Upper lobe of left lung (tissue), 6 donors: Measurements from ENCODE around the gene CA5A. TPM values are rescaled to one million over a fixed set of nuclear protein-coding genes. Genes with fewer than 3 reads are reported as not detected.
"Not testable (repeated sequence)": the region's sequence is repeated elsewhere in the genome, so short reads cannot be mapped to it uniquely, and the experiment has no call there.

Experiments
- ATAC-seq, 2 donors: fragments of 200-7000 bp; cut with Tn5 transposase; one replicate each; pipeline ENCODE4 v1.9.1; 2022; ENCODE audit warnings: mild to moderate bottlenecking in 2 of 2, moderate library complexity in 2 of 2; ENCODE audit not compliant: low FRiP score in 2 of 2
- DNase-seq, 2 donors: peaks; one replicate each; pipeline ENCODE4 v3.0.0-alpha.2; 2019 to 2020
- H3K27ac ChIP-seq, 4 donors: fragments of 200-600 bp; sonication (generic); one replicate each; pipeline ENCODE4 v1.5.1; 2016 to 2019
- H3K27me3 ChIP-seq, 4 donors: fragments of 200-600 bp; sonication (generic); one replicate each; pipeline ENCODE4 v1.5.1; 2017 to 2019
- H3K36me3 ChIP-seq, 4 donors: fragments of 200-600 bp; sonication (generic); one replicate each; pipeline ENCODE4 v1.5.1; 2016 to 2019
- H3K4me1 ChIP-seq, 4 donors: fragments of 200-600 bp; sonication (generic); one replicate each; pipeline ENCODE4 v1.5.1; 2018 to 2019
- H3K4me3 ChIP-seq, 4 donors: fragments of 200-600 bp; sonication (generic); one replicate each; pipeline ENCODE4 v1.5.1; 2017 to 2019; ENCODE audit warnings: mild to moderate bottlenecking in 2 of 4, moderate library complexity in 1 of 4
- H3K9me3 ChIP-seq, 4 donors: fragments of 200-600 bp; sonication (generic); one replicate each; pipeline ENCODE4 v1.5.1; 2018 to 2019
- EP300 ChIP-seq, 4 donors: sonication (generic); formaldehyde crosslinking; IDR thresholded peaks; one replicate each; pipeline ENCODE4 v1.5.1; 2017; ENCODE audit warnings: antibody characterized with exemption in 4 of 4, control low read depth in 2 of 4
- POLR2A ChIP-seq, 4 donors: fragments of 450-650 bp; IDR thresholded peaks; one replicate each; pipeline ENCODE4 v1.5.1; 2016 to 2017; ENCODE audit warnings: antibody characterized with exemption in 4 of 4, mild to moderate bottlenecking in 2 of 4
- POLR2AphosphoS5 ChIP-seq, 2 donors: sonication (generic); formaldehyde crosslinking; IDR thresholded peaks; one replicate each; pipeline ENCODE4 v1.5.1; 2017; ENCODE audit warnings: antibody characterized with exemption in 2 of 2
- WGBS, 2 donors: methylation state at CpG; one replicate each; pipeline ENCODE4 v1.1.5; 2017 to 2018; 5-methylcytosine and 5-hydroxymethylcytosine counted together
- total RNA-seq, 6 donors: library from RNA; depleted of rRNA in 4 of 6; stranded (reverse); fragments of >200 nt in 4 of 6; gene quantifications; one replicate each; pipeline versions ENCODE4 v1.1.0 to v1.2.1, GENCODE V29; 2016 to 2021
- TF ChIP-seq, protein P1 (sequence below), 6 experiments: fragments of 450-650 bp in 4 of 6; fragments of 200-600 bp in 2 of 6; sonication (generic) in 2 of 6; IDR thresholded peaks; one replicate each; pipeline ENCODE4 v1.5.1; 2016 to 2019; ENCODE audit warnings: antibody characterized with exemption in 6 of 6
- donor health status: DM: no; HTN: no; CAD: no; lungs with moderate emphysema.
- donor health status: DM: no; HTN: yes; CAD: no; lungs with severe emphysema.

The CA5A gene
- total RNA-seq, 6 donors from 2014 or later: under 0.01 to 0.20 (median 0.11) TPM; not detected in 3

DNA sequence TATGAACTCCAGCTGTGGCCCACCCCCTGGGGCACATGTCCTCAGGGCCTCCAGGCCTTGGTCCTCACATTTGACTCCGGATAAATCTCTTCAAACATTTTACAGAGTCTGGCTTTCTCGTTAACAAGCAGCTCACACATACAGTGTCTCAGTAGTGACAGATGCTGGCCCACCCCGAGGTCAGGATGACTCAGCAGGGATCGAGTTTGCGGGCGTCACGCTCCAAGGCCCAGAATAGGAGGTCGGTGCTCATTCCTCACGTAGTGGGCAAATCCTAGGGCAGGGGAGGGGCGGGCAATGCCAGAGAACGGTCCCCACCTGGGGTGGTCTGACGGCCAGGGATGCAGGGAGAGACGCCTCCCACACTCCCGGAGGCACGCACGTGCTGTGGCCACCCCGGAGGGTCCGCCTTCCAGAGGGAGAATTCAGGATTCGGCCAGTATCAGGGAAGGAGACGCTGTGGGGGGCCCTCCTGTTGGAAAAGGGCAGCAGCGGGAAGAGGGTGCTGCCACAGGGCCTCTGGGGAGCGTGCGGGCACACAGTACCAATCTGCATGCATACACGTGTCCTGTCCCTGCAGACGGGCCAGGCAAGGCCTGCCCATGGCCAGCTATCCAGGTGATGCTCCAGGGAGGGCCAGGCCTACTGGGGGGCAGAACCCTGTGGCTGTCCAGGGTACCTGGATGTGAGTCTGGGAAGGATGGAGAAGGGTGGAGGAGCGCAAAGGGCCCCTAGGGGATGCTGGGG lies 75.6 kb downstream of the CA5A start:
- peak in 1 of 2 donors; percentile 62 for DNase-seq
- peak overlapping the region in 1 of 4 donors; percentile 15 for H3K27ac ChIP-seq
- TF ChIP-seq POLR2AphosphoS5 (IDR thresholded peaks at IDR 0.05) (no peak), POLR2A (IDR thresholded peaks at IDR 0.05) (no peak), EP300 (IDR thresholded peaks at IDR 0.05) (no peak)
- TF ChIP-seq, protein P1, sequence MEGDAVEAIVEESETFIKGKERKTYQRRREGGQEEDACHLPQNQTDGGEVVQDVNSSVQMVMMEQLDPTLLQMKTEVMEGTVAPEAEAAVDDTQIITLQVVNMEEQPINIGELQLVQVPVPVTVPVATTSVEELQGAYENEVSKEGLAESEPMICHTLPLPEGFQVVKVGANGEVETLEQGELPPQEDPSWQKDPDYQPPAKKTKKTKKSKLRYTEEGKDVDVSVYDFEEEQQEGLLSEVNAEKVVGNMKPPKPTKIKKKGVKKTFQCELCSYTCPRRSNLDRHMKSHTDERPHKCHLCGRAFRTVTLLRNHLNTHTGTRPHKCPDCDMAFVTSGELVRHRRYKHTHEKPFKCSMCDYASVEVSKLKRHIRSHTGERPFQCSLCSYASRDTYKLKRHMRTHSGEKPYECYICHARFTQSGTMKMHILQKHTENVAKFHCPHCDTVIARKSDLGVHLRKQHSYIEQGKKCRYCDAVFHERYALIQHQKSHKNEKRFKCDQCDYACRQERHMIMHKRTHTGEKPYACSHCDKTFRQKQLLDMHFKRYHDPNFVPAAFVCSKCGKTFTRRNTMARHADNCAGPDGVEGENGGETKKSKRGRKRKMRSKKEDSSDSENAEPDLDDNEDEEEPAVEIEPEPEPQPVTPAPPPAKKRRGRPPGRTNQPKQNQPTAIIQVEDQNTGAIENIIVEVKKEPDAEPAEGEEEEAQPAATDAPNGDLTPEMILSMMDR (IDR thresholded peaks at IDR 0.05): no peak
- peaks cover 0 to 20% (median 5%) of the 10 kb centered on the region in 4 donors for H3K4me1 ChIP-seq
- H3K9me3 ChIP-seq: no peaks in the 10 kb centered on the region
- ATAC-seq: peak in 1 of 2 donors; percentile 42
- H3K4me3 ChIP-seq: no peak overlapping the region
- H3K27me3 ChIP-seq: no peaks in the 10 kb centered on the region
- no peaks in the 10 kb centered on the region for H3K36me3 ChIP-seq
- WGBS, 2 donors: 69 to 74% methylated on average over 14 to 26 of the region's 26 CpGs

DNA sequence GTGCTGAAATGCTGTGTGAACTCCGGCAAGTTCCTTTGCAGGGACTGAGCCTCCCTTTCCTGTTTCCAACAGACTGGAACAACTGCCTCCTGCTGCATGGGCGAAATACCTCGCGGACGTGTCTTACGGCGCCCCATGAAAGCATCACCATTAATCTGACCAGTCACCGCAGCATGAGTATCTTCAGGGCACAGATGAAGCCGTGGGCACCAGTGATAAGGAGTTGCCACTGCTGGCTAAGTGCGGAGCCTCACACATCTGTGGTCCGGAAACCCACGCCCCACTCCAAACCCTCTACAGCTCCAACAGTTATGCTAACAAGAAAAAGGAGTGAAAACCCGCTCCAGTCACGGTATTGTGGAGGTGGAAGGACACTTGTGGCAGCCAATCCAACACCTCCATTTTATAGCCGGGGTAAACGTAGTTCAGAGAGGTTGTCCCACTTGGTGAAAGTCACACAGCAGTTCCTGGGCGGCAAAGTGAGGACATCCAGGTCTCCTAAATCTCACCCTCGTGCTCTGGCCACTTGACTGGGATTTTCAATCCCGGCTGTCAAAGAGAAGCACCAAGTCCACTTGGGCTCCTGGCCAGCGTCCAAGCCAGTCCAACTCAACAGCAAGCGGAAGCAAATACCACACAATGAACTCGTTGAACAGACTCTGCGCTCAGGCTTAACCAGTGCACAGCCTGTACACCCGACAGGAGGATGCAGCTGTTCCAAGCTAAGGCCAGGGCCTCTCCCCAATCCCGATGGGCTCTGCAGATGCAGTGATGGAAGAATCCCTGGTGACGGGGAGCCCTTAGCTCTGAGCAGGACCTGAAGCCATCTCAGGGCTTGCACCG lies 78.0 kb downstream of the CA5A start:
- DNase-seq: peak in 1 of 2 donors; percentile 80
- H3K4me3 ChIP-seq, ATAC-seq, H3K27me3 ChIP-seq, H3K9me3 ChIP-seq, H3K36me3 ChIP-seq, H3K27ac ChIP-seq: not testable (repeated sequence)
- H3K4me1 ChIP-seq: peaks cover 7 to 28% (median 20%) of the 10 kb centered on the region in 4 donors
- 71 to 78% methylated on average over 4 to 27 of the region's 27 CpGs for WGBS, 2 donors

DNA sequence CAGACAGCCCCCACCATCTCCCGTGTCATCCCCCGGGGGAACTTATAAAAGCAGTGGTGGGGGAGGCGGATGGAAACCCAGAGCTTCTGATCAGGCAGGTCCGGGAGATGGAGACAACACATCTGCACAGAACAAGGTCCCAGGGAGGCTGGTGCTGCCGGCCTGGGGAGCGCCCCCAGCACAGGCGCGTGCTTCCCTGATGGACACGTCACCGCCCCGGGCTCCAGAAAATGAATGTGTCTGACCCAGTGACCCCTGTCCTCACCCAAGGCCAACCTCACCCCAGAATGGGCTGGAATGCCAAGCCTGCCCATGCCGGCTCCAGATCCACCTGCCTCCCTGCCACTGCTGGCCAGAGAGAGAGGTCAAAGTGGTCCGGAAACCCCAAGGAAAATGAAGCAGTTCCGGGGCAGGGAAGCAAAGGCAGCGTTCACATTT lies 79.5 kb downstream of the CA5A start:
- peak in 1 of 2 donors; percentile 60 for DNase-seq
- no peaks in the 10 kb centered on the region for H3K9me3 ChIP-seq
- TF ChIP-seq POLR2AphosphoS5 (IDR thresholded peaks at IDR 0.05) (no peak), POLR2A (IDR thresholded peaks at IDR 0.05) (no peak), EP300 (IDR thresholded peaks at IDR 0.05) (no peak)
- TF ChIP-seq, protein P1 (IDR thresholded peaks at IDR 0.05): no peak
- peak overlapping the region; percentile 78 to 91 (median 82) for H3K27ac ChIP-seq
- ATAC-seq: no peak
- H3K36me3 ChIP-seq: no peaks in the 10 kb centered on the region
- H3K4me1 ChIP-seq: peaks cover 20 to 41% (median 31%) of the 10 kb centered on the region in 4 donors
- no peaks in the 10 kb centered on the region for H3K27me3 ChIP-seq
- WGBS, 2 donors: 75 to 95% methylated on average over 10 to 11 of the region's 15 CpGs
- H3K4me3 ChIP-seq: peak overlapping the region in 2 of 4 donors; percentile 21 to 26

DNA sequence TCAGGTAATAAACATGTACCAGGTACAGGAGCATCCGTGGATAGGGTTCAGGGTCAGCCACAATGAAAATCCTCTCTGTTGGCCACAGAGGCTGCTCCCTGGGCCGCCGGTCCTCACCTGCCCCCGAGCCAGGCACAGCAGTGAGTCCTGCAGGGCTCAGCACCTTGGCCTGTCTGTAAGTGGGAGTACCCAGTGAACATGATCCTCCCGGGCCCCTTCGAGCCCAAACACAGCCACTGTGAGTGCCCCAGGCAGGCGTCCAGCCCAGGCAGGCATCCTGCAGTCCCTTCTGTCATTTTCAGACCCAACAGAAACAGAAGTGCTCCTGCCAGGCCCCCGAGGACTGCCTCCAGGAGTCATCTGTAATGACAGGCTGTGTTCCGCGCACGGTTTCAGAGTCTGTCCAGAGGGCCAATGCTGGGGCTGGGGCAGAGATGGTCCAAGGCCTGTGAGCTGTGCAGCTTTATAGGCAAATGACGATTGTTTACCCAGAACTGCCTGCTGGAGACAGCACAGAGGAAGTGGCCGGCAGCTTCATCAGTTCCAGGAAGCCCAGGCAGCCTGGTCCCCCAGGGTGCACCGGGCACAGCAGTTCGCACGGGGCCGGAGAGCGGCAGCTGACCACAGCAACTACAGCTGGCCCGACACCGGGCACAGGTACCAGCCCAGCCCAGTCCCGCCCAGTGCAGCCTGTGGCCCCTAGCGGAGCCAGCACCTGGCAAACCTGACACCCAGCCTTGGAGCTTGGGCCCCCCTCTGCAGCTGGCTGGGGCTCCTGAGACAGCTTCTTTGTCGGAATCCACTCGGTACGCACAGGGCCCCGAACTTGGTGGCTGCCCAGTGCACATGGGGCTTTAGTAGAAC lies 80.2 kb downstream of the CA5A start:
- Histone ChIP-seq H3K27ac (peak overlapping the region; percentile 78 to 91 (median 82)), H3K4me1 (peaks cover 20 to 41% (median 31%) of the 10 kb centered on the region in 4 donors), H3K9me3 (no peaks in the 10 kb centered on the region), H3K27me3 (no peaks in the 10 kb centered on the region), H3K4me3 (peak overlapping the region in 2 of 4 donors; percentile 21 to 26), H3K36me3 (peaks cover 0 to 3% (median 0%) of the 10 kb centered on the region in 4 donors)
- DNase-seq (peak; percentile 80 to 88), ATAC-seq (peak; percentile 21 to 33)
- TF ChIP-seq EP300 (IDR thresholded peaks at IDR 0.05) (peak in 1 of 4 donors; percentile 11), POLR2AphosphoS5 (IDR thresholded peaks at IDR 0.05) (peak in 1 of 2 donors; percentile 59), POLR2A (IDR thresholded peaks at IDR 0.05) (peak in 1 of 4 donors; percentile 71)
- TF ChIP-seq, protein P1 (IDR thresholded peaks at IDR 0.05): no peak
- 48 to 66% methylated on average over 6 to 23 of the region's 26 CpGs for WGBS, 2 donors
